Pancreas (tissue), 10 donors: ENCODE measurements around the gene SHKBP1. TPM values are rescaled to one million over a fixed set of nuclear protein-coding genes. Genes with fewer than 3 reads are reported as not detected.

Experiments
- ATAC-seq, 4 donors: fragments of 200-7000 bp; cut with Tn5 transposase; one replicate each; pipeline versions ENCODE4 v1.8.0 to v1.9.1; 2020; ENCODE audit warnings: mild to moderate bottlenecking in 4 of 4, moderate library complexity in 4 of 4
- DNase-seq, 6 donors: peaks; one replicate each; pipeline ENCODE4 v3.0.0-alpha.2; 2020
- FAIRE-seq: peaks from 2 replicates; lab custom pipeline; 2012; peaks lifted over from hg19 to GRCh38; lab: Jason Lieb, UNC
- H3K27ac ChIP-seq, 4 donors: fragments of 200-600 bp; sonication (generic); 1 replicate in 3 of 4; 2 replicates in 1 of 4; pipeline versions ENCODE4 v1.5.0 to v1.8.0; 2020
- H3K27me3 ChIP-seq, 4 donors: fragments of 200-600 bp; one replicate each; pipeline ENCODE4 v1.8.0; 2021
- H3K36me3 ChIP-seq, 3 donors: fragments of 200-600 bp; sonication (generic) in 1 of 3; one replicate each; pipeline versions ENCODE4 v1.5.0 to v1.8.0; 2020 to 2021
- H3K4me1 ChIP-seq, 3 donors: fragments of 200-600 bp; one replicate each; pipeline ENCODE4 v1.8.0; 2021
- H3K4me3 ChIP-seq, 4 donors: fragments of 200-600 bp; sonication (generic) in 2 of 4; one replicate each; pipeline versions ENCODE4 v1.5.0 to v1.8.0; 2020 to 2021
- H3K9me3 ChIP-seq, 4 donors: fragments of 200-600 bp; one replicate each; pipeline ENCODE4 v1.8.0; 2021
- CTCF ChIP-seq, 4 donors: fragments of 200-600 bp; sonication (generic) in 3 of 4; IDR thresholded peaks; one replicate each; pipeline versions ENCODE4 v1.5.0 to v1.8.0; 2021; ENCODE audit warnings: antibody characterized with exemption in 4 of 4
- WGBS, 2 donors: extraction: QIAGEN DNeasy Blood & Tissue Kit; methylation state at CpG; one replicate each; pipeline ENCODE4 v1.1.7; 2013; 5-methylcytosine and 5-hydroxymethylcytosine counted together
- intact Hi-C, 3 donors: fragments of 100-400 bp; cut with DNase I; formaldehyde crosslinking; loops; one replicate each; pipeline versions ENCODE4 v1.11.1 to v1.14.2; 2022
- polyA plus RNA-seq, 2 donors: library from polyadenylated mRNA; stranded (reverse); fragments of 200-250 nt; gene quantifications; one replicate each; pipeline ENCODE4 v1.2.3, GENCODE V29; 2013
- total RNA-seq, 6 donors: library from RNA; stranded (reverse); fragmentation: NEBNext Ultra II Directional in 4 of 6; extraction: Animal tissue kit (Norgen Biotek cat#: 25700) in 4 of 6; gene quantifications; one replicate each; pipeline versions ENCODE4 v1.2.1 to v1.2.4, GENCODE V29; 2021 to 2023
- donor health status: healthy with polysubstance abuse.
- donor health status: DM: no; HTN: no; CAD: no; lungs with moderate emphysema.
- donor health status: DM: no; HTN: no; CAD: no.
- donor health status: control.
- donor health status: control.
- donor health status: Bipolar disorder and iron deficiency.
- donor health status: DM: yes; HTN: yes; CAD: no.
- donor health status: DM: no; HTN: no; CAD: no.
- donor health status: DM: no; HTN: no; CAD: no.
- donor health status: DM: yes; HTN: yes; CAD: no.

The SHKBP1 gene
- total and polyA plus RNA-seq, 8 donors: 18.2 to 86.2 (median 23.8) TPM

- no peaks in the 10 kb centered on the region for H3K9me3 ChIP-seq
- peak; percentile 10 to 29 (median 23) for TF ChIP-seq CTCF (IDR thresholded peaks at IDR 0.05)
- no peak overlapping the region for H3K4me3 ChIP-seq
- FAIRE-seq (no peak), ATAC-seq (peak; percentile 76 to 93 (median 84)), DNase-seq (peak in 5 of 6 donors; percentile 39 to 84 (median 65))
- WGBS, 2 donors: 5 to 7% methylated on average over 36 to 41 of the region's 43 CpGs
- H3K27ac ChIP-seq: no peak overlapping the region
- H3K36me3 ChIP-seq: no peaks in the 10 kb centered on the region
- H3K4me1 ChIP-seq: no peaks in the 10 kb centered on the region
- H3K27me3 ChIP-seq: peaks cover 0 to 7% (median 1%) of the 10 kb centered on the region in 4 donors
- intact Hi-C loops: no loop called here
These were observed 27.5 kb upstream of the SHKBP1 start for GRCh38 chr19:40549007-40549708.

- DNase-seq (no peak), FAIRE-seq (no peak), ATAC-seq (no peak)
- 82 to 84% methylated on average over 4 of the region's 4 CpGs for WGBS, 2 donors
- Histone ChIP-seq H3K36me3 (no peaks in the 10 kb centered on the region), H3K4me1 (no peaks in the 10 kb centered on the region), H3K4me3 (no peak overlapping the region), H3K27ac (no peak overlapping the region), H3K27me3 (peaks cover 0 to 13% (median 3%) of the 10 kb centered on the region in 4 donors), H3K9me3 (no peaks in the 10 kb centered on the region)
- intact Hi-C loops: no loop called here
- no peak for TF ChIP-seq CTCF (IDR thresholded peaks at IDR 0.05)
These were observed 25.7 kb upstream of the SHKBP1 start for GRCh38 chr19:40550951-40551350.

- Histone ChIP-seq H3K9me3 (no peaks in the 10 kb centered on the region), H3K4me1 (no peaks in the 10 kb centered on the region), H3K36me3 (no peaks in the 10 kb centered on the region), H3K27me3 (peaks cover 0 to 13% (median 3%) of the 10 kb centered on the region in 4 donors), H3K4me3 (no peak overlapping the region), H3K27ac (no peak overlapping the region)
- intact Hi-C loops: no loop called here
- DNase-seq: no peak
- WGBS, 2 donors: 66 to 83% methylated on average over 3 of the region's 3 CpGs
- TF ChIP-seq CTCF (IDR thresholded peaks at IDR 0.05): no peak
- no peak for ATAC-seq
- FAIRE-seq: no peak
These were observed 23.8 kb upstream of the SHKBP1 start for GRCh38 chr19:40552848-40553247.

GRCh38 chr19:40553885-40554857, 22.5 kb upstream of the SHKBP1 start:
- intact Hi-C loops: no loop called here
- no peak for TF ChIP-seq CTCF (IDR thresholded peaks at IDR 0.05)
- Histone ChIP-seq H3K36me3 (no peaks in the 10 kb centered on the region), H3K4me1 (no peaks in the 10 kb centered on the region), H3K9me3 (no peaks in the 10 kb centered on the region), H3K27me3 (peaks cover 0 to 13% (median 3%) of the 10 kb centered on the region in 4 donors), H3K4me3 (no peak overlapping the region), H3K27ac (no peak overlapping the region)
- no peak for FAIRE-seq
- WGBS, 2 donors: 11 to 15% methylated on average over 55 to 69 of the region's 69 CpGs
- DNase-seq: peak in 1 of 6 donors; percentile 27
- ATAC-seq: peak in 2 of 4 donors; percentile 34 to 47
